Nephron (organoid): ENCODE results near the gene STRN3.

Experiments used
- H3K27ac Mint-ChIP-seq, 3 experiments: 2 replicates each; pipeline ENCODE4 v1.8.0; 2020; ENCODE audit warnings: mixed read lengths in 3 of 3, mild to moderate bottlenecking in 2 of 3, moderate library complexity in 1 of 3
- H3K27me3 Mint-ChIP-seq: 2 replicates; pipeline ENCODE4 v1.8.0; 2021; ENCODE audit warnings: low read depth, mild to moderate bottlenecking, moderate library complexity, mixed read lengths
- H3K36me3 Mint-ChIP-seq: 2 replicates; pipeline ENCODE4 v1.8.0; 2020; ENCODE audit warnings: low read depth, mixed read lengths
- H3K4me1 Mint-ChIP-seq: 2 replicates; pipeline ENCODE4 v1.8.0; 2020; ENCODE audit warnings: mixed read lengths
- H3K4me3 Mint-ChIP-seq, 3 experiments: 2 replicates each; pipeline ENCODE4 v1.8.0; 2020; ENCODE audit warnings: mild to moderate bottlenecking in 3 of 3, mixed read lengths in 3 of 3, moderate library complexity in 2 of 3
- H3K9me3 Mint-ChIP-seq: 2 replicates; pipeline ENCODE4 v1.8.0; 2020; ENCODE audit warnings: mixed read lengths
- CTCF ChIP-seq, 3 experiments: fragments of 200-600 bp; sonication (generic); IDR thresholded peaks; one replicate each; pipeline ENCODE4 v1.5.0; 2021; ENCODE audit warnings: antibody characterized with exemption in 3 of 3; ENCODE audit not compliant: unreplicated experiment in 3 of 3

Gene STRN3

GRCh38 chr14:31022386-31022785 is 3.8 kb downstream of the STRN3 start:
- Mint-ChIP-seq H3K27ac (peak overlapping the region; percentile 44 to 92 (median 81)), H3K9me3 (peaks cover 7% of the 10 kb centered on the region), H3K4me1 (peaks cover 38% of the 10 kb centered on the region), H3K4me3 (peak overlapping the region in 1 of 3 experiments; percentile 13), H3K36me3 (peaks cover 30% of the 10 kb centered on the region), H3K27me3 (no peaks in the 10 kb centered on the region)
- no peak for TF ChIP-seq CTCF (IDR thresholded peaks at IDR 0.05; ENCODE audit: unreplicated experiment in 3 of 3)

- H3K27ac Mint-ChIP-seq, result peak overlapping the region in 1 of 3 experiments; percentile 34
- H3K27me3 Mint-ChIP-seq, result no peaks in the 10 kb centered on the region
Observed at GRCh38 chr14:31021576-31021949, 4.6 kb downstream of the STRN3 start.

GRCh38 chr14:31020834-31021575 is 5.2 kb downstream of the STRN3 start:
- peak overlapping the region; percentile 25 to 47 (median 34) for H3K4me3 Mint-ChIP-seq
- H3K4me1 Mint-ChIP-seq, result peaks cover 37% of the 10 kb centered on the region
- H3K27me3 Mint-ChIP-seq, result no peaks in the 10 kb centered on the region
- H3K27ac Mint-ChIP-seq, result peak overlapping the region in 1 of 3 experiments; percentile 34
- H3K9me3 Mint-ChIP-seq, result peaks cover 7% of the 10 kb centered on the region
- no peak for TF ChIP-seq CTCF (IDR thresholded peaks at IDR 0.05; ENCODE audit: unreplicated experiment in 3 of 3)
- peaks cover 30% of the 10 kb centered on the region for H3K36me3 Mint-ChIP-seq

More at GRCh38 chr14:31021576-31021949, 4.6 kb downstream of the STRN3 start:
- peaks cover 7% of the 10 kb centered on the region for H3K9me3 Mint-ChIP-seq
- peaks cover 30% of the 10 kb centered on the region for H3K36me3 Mint-ChIP-seq
- peaks cover 34% of the 10 kb centered on the region for H3K4me1 Mint-ChIP-seq
- TF ChIP-seq CTCF (IDR thresholded peaks at IDR 0.05; ENCODE audit: unreplicated experiment in 3 of 3), result no peak
- peak overlapping the region; percentile 2 to 47 (median 25) for H3K4me3 Mint-ChIP-seq

- peaks cover 24% of the 10 kb centered on the region for H3K4me1 Mint-ChIP-seq
- no peak for TF ChIP-seq CTCF (IDR thresholded peaks at IDR 0.05; ENCODE audit: unreplicated experiment in 3 of 3)
- H3K27ac Mint-ChIP-seq, result no peak overlapping the region
- H3K9me3 Mint-ChIP-seq, result peaks cover 7% of the 10 kb centered on the region
- H3K36me3 Mint-ChIP-seq, result peaks cover 32% of the 10 kb centered on the region
- H3K4me3 Mint-ChIP-seq, result no peak overlapping the region
- no peaks in the 10 kb centered on the region for H3K27me3 Mint-ChIP-seq
Observed at GRCh38 chr14:31018057-31018645, 8.0 kb downstream of the STRN3 start.

- Mint-ChIP-seq H3K27ac (no peak overlapping the region), H3K4me1 (peaks cover 11% of the 10 kb centered on the region), H3K36me3 (peaks cover 25% of the 10 kb centered on the region), H3K9me3 (no peaks in the 10 kb centered on the region), H3K4me3 (no peak overlapping the region), H3K27me3 (no peaks in the 10 kb centered on the region)
- no peak for TF ChIP-seq CTCF (IDR thresholded peaks at IDR 0.05; ENCODE audit: unreplicated experiment in 3 of 3)
Observed at GRCh38 chr14:31013841-31014240, 12.3 kb downstream of the STRN3 start.
